B cell (primary cell): Measurements from ENCODE around the gene PIP4K2A. TPM values are rescaled to one million over a fixed set of nuclear protein-coding genes. Genes with fewer than 3 reads are reported as not detected.
A peak's percentile ranks its signal among the peaks of the same experiment; 100 is the strongest.

ENCODE experiments used
- ATAC-seq: fragments of 200-7000 bp; cut with Tn5 transposase; one replicate; pipeline ENCODE4 v1.10.0; 2021; ENCODE audit warnings: low read depth, mild to moderate bottlenecking, moderate number of reproducible peaks, moderate library complexity
- CTCF ChIA-PET: fragments of 350-600 bp; sonication (Branson Sonifier 250); formaldehyde crosslinking; loops from one replicate; lab custom pipeline; 2021; ENCODE audit warnings: antibody characterized with exemption, inconsistent platforms; lab: Charles Lee
- POLR2A ChIA-PET: fragments of 350-600 bp; sonication (Branson Sonifier 250); formaldehyde crosslinking; loops from one replicate; lab custom pipeline; 2021; ENCODE audit warnings: antibody characterized with exemption; lab: Charles Lee
- DNase-seq: peaks from one replicate; pipeline ENCODE4 v3.0.0; 2013
- H2AFZ ChIP-seq: 2 replicates; pipeline ENCODE4 v1.6.1; 2012; ENCODE audit warnings: mild to moderate bottlenecking, low read depth, low read length; ENCODE audit not compliant: insufficient read depth, poor library complexity, severe bottlenecking
- H3K27ac ChIP-seq, 2 donors: 1 replicate in 1 of 2; 2 replicates in 1 of 2; pipeline ENCODE4 v1.5.1; 2012 to 2013; ENCODE audit warnings: low read length in 2 of 2, mild to moderate bottlenecking in 2 of 2, moderate library complexity in 1 of 2
- H3K27me3 ChIP-seq, 4 experiments: fragments of 200-600 bp in 1 of 4; sonication (generic) in 1 of 4; replicated peaks in 1 of 4; 1 replicate in 2 of 4; 2 replicates in 2 of 4; pipeline versions ENCODE4 v1.6.1 to v1.7.0; 2013 to 2016; ENCODE audit warnings: low read length in 3 of 4, mild to moderate bottlenecking in 2 of 4, mixed read lengths in 1 of 4, moderate library complexity in 1 of 4; ENCODE audit not compliant: insufficient read depth in 4 of 4, control insufficient read depth in 3 of 4; ENCODE audit errors: control extremely low read depth in 1 of 4
- H3K36me3 ChIP-seq, 2 experiments: replicated peaks in 1 of 2; 1 replicate in 1 of 2; 2 replicates in 1 of 2; pipeline versions ENCODE4 v1.6.1 to v1.7.1; 2013; ENCODE audit warnings: low read length in 1 of 2; ENCODE audit not compliant: insufficient read depth in 2 of 2, control insufficient read depth in 1 of 2; ENCODE audit errors: control extremely low read depth in 1 of 2, extremely low read depth in 1 of 2
- H3K4me1 ChIP-seq, 2 donors: fragments of 200-600 bp in 1 of 2; sonication (generic) in 1 of 2; 1 replicate in 1 of 2; 2 replicates in 1 of 2; pipeline versions ENCODE4 v1.5.1 to v1.6.1; 2013 to 2017; ENCODE audit warnings: low read length in 2 of 2; ENCODE audit not compliant: control insufficient read depth in 2 of 2, insufficient read depth in 2 of 2
- H3K4me2 ChIP-seq: replicated peaks from 2 replicates; pipeline ENCODE3; 2012; ENCODE audit warnings: mild to moderate bottlenecking, low read depth, low read length; ENCODE audit not compliant: poor library complexity, severe bottlenecking
- H3K4me3 ChIP-seq, 5 experiments: fragments of 200-600 bp in 1 of 5; sonication (generic) in 1 of 5; 1 replicate in 3 of 5; 2 replicates in 2 of 5; pipeline versions ENCODE4 v1.5.1 to v1.7.0; 2011 to 2016; ENCODE audit warnings: low read length in 4 of 5, mild to moderate bottlenecking in 4 of 5, low read depth in 2 of 5, control low read depth in 1 of 5, moderate library complexity in 1 of 5; ENCODE audit not compliant: insufficient read depth in 1 of 5; ENCODE audit errors: control extremely low read depth in 1 of 5, extremely low read depth in 1 of 5
- H3K79me2 ChIP-seq: fragments of 200-600 bp; sonication (generic); one replicate; pipeline ENCODE4 v1.6.0; 2016; ENCODE audit warnings: low read length; ENCODE audit not compliant: control insufficient read depth, insufficient read depth
- H3K9ac ChIP-seq: fragments of 200-600 bp; sonication (generic); 2 replicates; pipeline ENCODE4 v1.6.1; 2017; ENCODE audit warnings: mild to moderate bottlenecking, low read length, moderate library complexity
- H3K9me3 ChIP-seq, 3 donors: one replicate each; pipeline versions ENCODE4 v1.6.1 to v1.7.1; 2013; ENCODE audit warnings: low read length in 2 of 3; ENCODE audit not compliant: control insufficient read depth in 2 of 3, insufficient read depth in 1 of 3; ENCODE audit errors: control extremely low read depth in 1 of 3
- H4K20me1 ChIP-seq: 2 replicates; pipeline ENCODE4 v1.6.0; 2012; ENCODE audit warnings: mild to moderate bottlenecking, low read length; ENCODE audit not compliant: insufficient read depth, control insufficient read depth, poor library complexity, severe bottlenecking
- H3K27ac Mint-ChIP-seq: one replicate; pipeline ENCODE4 v1.8.0; 2021; ENCODE audit warnings: mixed read lengths
- H3K27me3 Mint-ChIP-seq: one replicate; pipeline ENCODE4 v1.8.0; 2021; ENCODE audit warnings: mixed read lengths
- H3K4me1 Mint-ChIP-seq: one replicate; pipeline ENCODE4 v1.8.0; 2021; ENCODE audit warnings: mixed read lengths
- H3K4me3 Mint-ChIP-seq: one replicate; pipeline ENCODE4 v1.8.0; 2021; ENCODE audit warnings: mixed read lengths
- H3K9me3 Mint-ChIP-seq: one replicate; pipeline ENCODE4 v1.8.0; 2022; ENCODE audit warnings: mixed read lengths; ENCODE audit not compliant: insufficient read depth
- EZH2 ChIP-seq: IDR thresholded peaks from 2 replicates; pipeline ENCODE4 v1.6.1; 2012; ENCODE audit warnings: borderline replicate concordance, low read depth, mild to moderate bottlenecking, moderate library complexity, low read length; ENCODE audit not compliant: insufficient read depth, poor library complexity, severe bottlenecking
- WGBS: methylation state at CpG from one replicate; pipeline ENCODE4 v1.1.5; 2013; ENCODE audit warnings: missing lambda C conversion rate; ENCODE audit not compliant: insufficient coverage; 5-methylcytosine and 5-hydroxymethylcytosine counted together
- intact Hi-C: fragments of 100-400 bp; cut with micrococcal nuclease; formaldehyde crosslinking; loops from one replicate; pipeline ENCODE4 v1.10.0; 2022
- polyA plus RNA-seq: library from polyadenylated mRNA; depleted of rRNA; stranded (reverse); fragments of >200 nt; gene quantifications from 2 replicates; pipeline ENCODE4 v1.2.3, GENCODE V29; 2012
- total RNA-seq, 2 donors: library from RNA; stranded (reverse); fragments of 120-200 nt in 1 of 2; gene quantifications; 1 replicate in 1 of 2; 2 replicates in 1 of 2; pipeline versions ENCODE4 v1.2.3 to v1.2.4, GENCODE V29; 2013 to 2022
- TF ChIP-seq, protein P1 (sequence below): fragments of 200-600 bp; IDR thresholded peaks from one replicate; pipeline ENCODE4 v1.8.0; 2022; ENCODE audit warnings: antibody characterized with exemption, mild to moderate bottlenecking

PIP4K2A gene
- total and polyA plus RNA-seq, 2 donors (not counting 1 experiment from before 2014, with no cell fraction given): 21.8 to 103 TPM

DNA sequence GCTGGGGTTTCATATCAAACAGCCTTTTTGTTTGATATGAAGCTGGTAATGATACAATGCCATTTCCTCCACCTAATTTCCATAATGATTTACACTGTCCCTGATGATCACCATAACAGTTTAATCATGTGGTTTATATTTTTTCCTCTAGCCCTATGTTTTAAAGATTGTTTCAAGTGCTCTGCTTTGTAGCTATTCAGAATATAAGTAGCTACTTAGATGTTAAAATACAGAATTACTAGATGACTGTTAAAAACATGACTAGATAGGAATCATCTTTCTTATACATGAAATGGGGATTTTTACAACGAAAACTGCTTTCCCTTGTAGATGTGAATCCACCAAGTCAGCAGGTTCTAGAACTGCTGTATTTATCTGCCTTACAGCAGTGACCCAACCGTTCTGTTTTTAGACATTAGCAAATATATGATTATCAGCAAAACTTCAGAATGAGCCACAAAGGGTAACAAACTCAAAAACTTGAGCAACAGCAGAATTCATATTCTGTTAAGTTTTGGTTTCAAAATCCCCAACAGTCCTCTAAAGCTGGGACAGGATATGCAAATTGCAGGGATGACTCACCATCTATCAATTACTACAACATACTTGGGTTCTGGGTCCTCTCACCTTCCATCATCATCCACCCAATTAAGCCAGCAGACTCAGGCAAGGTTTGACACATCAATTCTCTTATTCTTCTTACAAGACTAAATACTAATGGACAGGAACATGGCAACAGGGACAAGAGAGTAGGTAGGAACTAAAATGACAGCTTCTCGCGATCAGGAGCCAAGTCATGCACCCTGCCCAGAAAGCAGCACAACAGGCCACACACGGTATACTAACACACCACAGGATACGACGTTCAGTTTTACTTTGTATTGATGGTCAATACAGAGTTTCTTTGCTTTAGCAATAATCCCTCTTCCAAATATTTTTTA is 83.9 kb downstream of the PIP4K2A start:
- ATAC-seq: peak; percentile 83
- H3K27me3 Mint-ChIP-seq: no peaks in the 10 kb centered on the region
- H3K27ac ChIP-seq: peak overlapping the region; percentile 87 to 88
- peak overlapping the region; percentile 52 for H3K9ac ChIP-seq
- H3K4me3 ChIP-seq: peak overlapping the region; percentile 7 to 48 (median 30)
- H3K4me3 Mint-ChIP-seq: peak overlapping the region; percentile 77
- intact Hi-C loops: loop anchor here (1.0 to 5.0 kb wide), 3 partner anchors 14 to 33 kb away; no protein-coding TSS in a partner anchor
- H3K4me1 ChIP-seq: peaks cover 64 to 81% of the 10 kb centered on the region in 2 donors
- CTCF ChIA-PET: interaction anchor here (0.6 to 3.3 kb wide), 16 partner anchors 9 to 358 kb away, joined by 3 to 11 read pairs (median 4); no protein-coding TSS in a partner anchor
- POLR2A ChIA-PET: interaction anchor here (0.5 to 1.4 kb wide), 13 partner anchors 9 to 626 kb away, joined by 3 to 7 read pairs (median 4); no protein-coding TSS in a partner anchor
- H2AFZ ChIP-seq: peak overlapping the region; percentile 32
- no peaks in the 10 kb centered on the region for H4K20me1 ChIP-seq
- peaks cover 92% of the 10 kb centered on the region for H3K4me1 Mint-ChIP-seq
- no peaks in the 10 kb centered on the region for H3K36me3 ChIP-seq
- H3K27ac Mint-ChIP-seq: peak overlapping the region; percentile 90
- no peak for TF ChIP-seq EZH2
- TF ChIP-seq, protein P1, sequence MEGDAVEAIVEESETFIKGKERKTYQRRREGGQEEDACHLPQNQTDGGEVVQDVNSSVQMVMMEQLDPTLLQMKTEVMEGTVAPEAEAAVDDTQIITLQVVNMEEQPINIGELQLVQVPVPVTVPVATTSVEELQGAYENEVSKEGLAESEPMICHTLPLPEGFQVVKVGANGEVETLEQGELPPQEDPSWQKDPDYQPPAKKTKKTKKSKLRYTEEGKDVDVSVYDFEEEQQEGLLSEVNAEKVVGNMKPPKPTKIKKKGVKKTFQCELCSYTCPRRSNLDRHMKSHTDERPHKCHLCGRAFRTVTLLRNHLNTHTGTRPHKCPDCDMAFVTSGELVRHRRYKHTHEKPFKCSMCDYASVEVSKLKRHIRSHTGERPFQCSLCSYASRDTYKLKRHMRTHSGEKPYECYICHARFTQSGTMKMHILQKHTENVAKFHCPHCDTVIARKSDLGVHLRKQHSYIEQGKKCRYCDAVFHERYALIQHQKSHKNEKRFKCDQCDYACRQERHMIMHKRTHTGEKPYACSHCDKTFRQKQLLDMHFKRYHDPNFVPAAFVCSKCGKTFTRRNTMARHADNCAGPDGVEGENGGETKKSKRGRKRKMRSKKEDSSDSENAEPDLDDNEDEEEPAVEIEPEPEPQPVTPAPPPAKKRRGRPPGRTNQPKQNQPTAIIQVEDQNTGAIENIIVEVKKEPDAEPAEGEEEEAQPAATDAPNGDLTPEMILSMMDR: no peak
- DNase-seq: peak; percentile 78
- H3K4me2 ChIP-seq: peak overlapping the region; percentile 67
- peaks cover 98% of the 10 kb centered on the region for H3K79me2 ChIP-seq
- WGBS: 0% methylated on average over 1 of the region's 7 CpGs
- H3K27me3 ChIP-seq: no peaks in the 10 kb centered on the region
- H3K9me3 ChIP-seq: no peaks in the 10 kb centered on the region
- no peaks in the 10 kb centered on the region for H3K9me3 Mint-ChIP-seq
